NT2/D1 (cell line): ENCODE results near the gene ITGA1.
"Not testable (repeated sequence)": the region's sequence is repeated elsewhere in the genome, so short reads cannot be mapped to it uniquely, and the experiment has no call there.

Experiments
- SUZ12 ChIP-seq: IDR thresholded peaks from 2 replicates; pipeline ENCODE4 v1.6.1; 2011; ENCODE audit not compliant: insufficient read length, insufficient read depth; ENCODE audit errors: extremely low read depth
- YY1 ChIP-seq: IDR thresholded peaks from 2 replicates; pipeline ENCODE4 v1.6.1; 2011; ENCODE audit not compliant: insufficient read length, insufficient read depth
- ZNF274 ChIP-seq: IDR thresholded peaks from 2 replicates; pipeline ENCODE4 v1.6.1; 2011; ENCODE audit warnings: mild to moderate bottlenecking, low read depth, low read length

DNA sequence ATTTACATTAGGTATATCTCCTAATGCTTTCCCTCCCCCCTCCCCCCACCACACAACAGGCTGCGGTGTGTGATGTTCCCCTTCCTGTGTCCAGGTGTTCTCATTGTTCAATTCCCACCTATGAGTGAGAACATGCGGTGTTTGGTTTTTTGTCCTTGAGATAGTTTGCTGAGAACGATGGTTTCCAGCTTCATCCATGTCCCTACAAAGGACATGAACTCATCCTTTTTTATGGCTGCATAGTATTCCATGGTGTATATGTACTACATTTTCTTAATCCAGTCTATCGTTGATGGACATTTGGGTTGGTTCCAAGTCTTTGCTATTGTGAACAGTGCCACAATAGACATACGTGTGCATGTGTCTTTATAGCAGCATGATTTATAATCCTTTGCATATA, 61.0 kb downstream of the ITGA1 start:
- not testable (repeated sequence) for TF ChIP-seq YY1, ZNF274, SUZ12
